ENCODE measurements around the gene ZNF226.

DNA sequence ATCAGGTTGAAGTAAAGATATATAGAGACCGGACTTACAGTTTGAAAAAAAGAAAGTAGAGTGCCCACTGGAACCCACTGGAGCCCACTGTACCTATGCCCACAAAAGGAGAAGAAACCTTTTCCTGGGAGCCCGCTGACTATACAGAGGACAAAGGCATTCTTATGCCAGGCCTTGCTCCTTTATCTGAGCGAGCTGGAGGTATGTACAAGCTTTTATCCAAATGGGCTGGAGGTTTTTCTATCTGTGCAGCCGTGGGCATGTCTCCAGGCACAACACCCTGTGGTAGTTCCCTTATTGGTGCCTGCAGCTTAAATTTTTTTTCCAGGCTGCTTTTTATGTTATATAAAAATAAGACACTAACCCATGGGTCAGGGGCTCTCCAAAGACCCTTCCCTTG, 15.1 kb upstream of the ZNF226 start:
- TF ChIP-seq, protein P1, sequence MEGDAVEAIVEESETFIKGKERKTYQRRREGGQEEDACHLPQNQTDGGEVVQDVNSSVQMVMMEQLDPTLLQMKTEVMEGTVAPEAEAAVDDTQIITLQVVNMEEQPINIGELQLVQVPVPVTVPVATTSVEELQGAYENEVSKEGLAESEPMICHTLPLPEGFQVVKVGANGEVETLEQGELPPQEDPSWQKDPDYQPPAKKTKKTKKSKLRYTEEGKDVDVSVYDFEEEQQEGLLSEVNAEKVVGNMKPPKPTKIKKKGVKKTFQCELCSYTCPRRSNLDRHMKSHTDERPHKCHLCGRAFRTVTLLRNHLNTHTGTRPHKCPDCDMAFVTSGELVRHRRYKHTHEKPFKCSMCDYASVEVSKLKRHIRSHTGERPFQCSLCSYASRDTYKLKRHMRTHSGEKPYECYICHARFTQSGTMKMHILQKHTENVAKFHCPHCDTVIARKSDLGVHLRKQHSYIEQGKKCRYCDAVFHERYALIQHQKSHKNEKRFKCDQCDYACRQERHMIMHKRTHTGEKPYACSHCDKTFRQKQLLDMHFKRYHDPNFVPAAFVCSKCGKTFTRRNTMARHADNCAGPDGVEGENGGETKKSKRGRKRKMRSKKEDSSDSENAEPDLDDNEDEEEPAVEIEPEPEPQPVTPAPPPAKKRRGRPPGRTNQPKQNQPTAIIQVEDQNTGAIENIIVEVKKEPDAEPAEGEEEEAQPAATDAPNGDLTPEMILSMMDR (tag by site-specific recombination; IDR thresholded peaks at IDR 0.05), result no peak
- no peak for TF ChIP-seq REST (tag by site-specific recombination; IDR thresholded peaks at IDR 0.05)
- no peak for TF ChIP-seq ZNF292 (tag by site-specific recombination; IDR thresholded peaks at IDR 0.05; ENCODE audit: borderline replicate concordance, low read depth)
- no peak for TF ChIP-seq ZNF26 (tag by site-specific recombination; IDR thresholded peaks at IDR 0.05)
- TF ChIP-seq YY1 (tag by site-specific recombination; IDR thresholded peaks at IDR 0.05), result no peak
- no peak for TF ChIP-seq WT1 (tag by site-specific recombination; IDR thresholded peaks at IDR 0.05)

Data from HEK293 (cell line).